CD4-positive, alpha-beta memory T cell (primary cell): ENCODE data around the gene NOS2. TPM values are rescaled to one million over a fixed set of nuclear protein-coding genes. Genes with fewer than 3 reads are reported as not detected.
"Not testable (repeated sequence)": the region's sequence is repeated elsewhere in the genome, so short reads cannot be mapped to it uniquely, and the experiment has no call there.

ENCODE experiments used
- CTCF ChIA-PET: fragments of 350-600 bp; sonication (Branson Sonifier 250); formaldehyde crosslinking; loops from one replicate; lab custom pipeline; 2021; ENCODE audit warnings: inconsistent platforms; ENCODE audit not compliant: partially characterized antibody; lab: Charles Lee
- POLR2A ChIA-PET: fragments of 350-600 bp; sonication (Branson Sonifier 250); formaldehyde crosslinking; loops from one replicate; lab custom pipeline; 2021; ENCODE audit not compliant: partially characterized antibody; lab: Charles Lee
- DNase-seq, 5 donors: peaks; one replicate each; pipeline versions ENCODE4 v3.0.0 to v3.0.0-alpha.2; 2020 to 2022; ENCODE audit warnings: mixed read lengths in 1 of 5
- H3K27ac ChIP-seq: one replicate; pipeline ENCODE4 v1.7.0; 2013; ENCODE audit warnings: low read depth, low read length
- H3K27me3 ChIP-seq: 2 replicates; pipeline ENCODE4 v1.7.0; 2013; ENCODE audit warnings: mild to moderate bottlenecking, low read length, moderate library complexity; ENCODE audit not compliant: insufficient read depth
- H3K36me3 ChIP-seq: 2 replicates; pipeline ENCODE4 v1.7.0; 2013; ENCODE audit warnings: mild to moderate bottlenecking, low read length, moderate library complexity; ENCODE audit not compliant: insufficient read depth
- H3K4me1 ChIP-seq: 2 replicates; pipeline ENCODE4 v1.7.0; 2013; ENCODE audit warnings: mild to moderate bottlenecking, low read length, moderate library complexity; ENCODE audit not compliant: insufficient read depth
- H3K4me3 ChIP-seq, 2 donors: one replicate each; pipeline ENCODE4 v1.7.0; 2013; ENCODE audit warnings: low read length in 2 of 2, mild to moderate bottlenecking in 1 of 2
- H3K9me3 ChIP-seq, 2 donors: one replicate each; pipeline ENCODE4 v1.7.0; 2013; ENCODE audit warnings: low read length in 2 of 2, control low read depth in 1 of 2; ENCODE audit not compliant: control insufficient read depth in 1 of 2
- H3K27ac Mint-ChIP-seq, 7 donors: one replicate each; pipeline ENCODE4 v1.8.0; 2020 to 2021; ENCODE audit warnings: mixed read lengths in 7 of 7, mild to moderate bottlenecking in 6 of 7, inconsistent platforms in 3 of 7, moderate library complexity in 3 of 7
- H3K27me3 Mint-ChIP-seq, 2 donors: one replicate each; pipeline ENCODE4 v1.8.0; 2020 to 2021; ENCODE audit warnings: mixed read lengths in 2 of 2
- H3K36me3 Mint-ChIP-seq, 2 donors: one replicate each; pipeline ENCODE4 v1.8.0; 2020 to 2021; ENCODE audit warnings: mixed read lengths in 2 of 2, inconsistent platforms in 1 of 2, mild to moderate bottlenecking in 1 of 2
- H3K4me1 Mint-ChIP-seq, 4 donors: one replicate each; pipeline ENCODE4 v1.8.0; 2020 to 2021; ENCODE audit warnings: mixed read lengths in 4 of 4, mild to moderate bottlenecking in 1 of 4
- H3K4me3 Mint-ChIP-seq, 8 donors: one replicate each; pipeline ENCODE4 v1.8.0; 2020 to 2021; ENCODE audit warnings: mixed read lengths in 8 of 8, mild to moderate bottlenecking in 7 of 8, moderate library complexity in 6 of 8, inconsistent platforms in 3 of 8
- H3K9me3 Mint-ChIP-seq, 8 donors: one replicate each; pipeline ENCODE4 v1.8.0; 2020 to 2021; ENCODE audit warnings: mixed read lengths in 8 of 8, mild to moderate bottlenecking in 5 of 8, inconsistent platforms in 3 of 8, moderate library complexity in 1 of 8
- intact Hi-C: fragments of 100-400 bp; cut with micrococcal nuclease; formaldehyde crosslinking; loops from one replicate; pipeline ENCODE4 v1.15.1; 2023
- polyA plus RNA-seq, 2 donors: library from polyadenylated mRNA; unstranded; fragments of 300-500 nt; fragmentation: Illumina TruSeq; gene quantifications; one replicate each; pipeline ENCODE4 v1.2.3, GENCODE V29; 2021
- total RNA-seq, 2 experiments: library from RNA; stranded (reverse); gene quantifications; one replicate each; pipeline ENCODE4 v1.2.3, GENCODE V29; 2021

The NOS2 gene
- total and polyA plus RNA-seq, 4 experiments from 2014 or later: 0.09 to 0.14 (median 0.11) TPM; not detected in 1

DNA sequence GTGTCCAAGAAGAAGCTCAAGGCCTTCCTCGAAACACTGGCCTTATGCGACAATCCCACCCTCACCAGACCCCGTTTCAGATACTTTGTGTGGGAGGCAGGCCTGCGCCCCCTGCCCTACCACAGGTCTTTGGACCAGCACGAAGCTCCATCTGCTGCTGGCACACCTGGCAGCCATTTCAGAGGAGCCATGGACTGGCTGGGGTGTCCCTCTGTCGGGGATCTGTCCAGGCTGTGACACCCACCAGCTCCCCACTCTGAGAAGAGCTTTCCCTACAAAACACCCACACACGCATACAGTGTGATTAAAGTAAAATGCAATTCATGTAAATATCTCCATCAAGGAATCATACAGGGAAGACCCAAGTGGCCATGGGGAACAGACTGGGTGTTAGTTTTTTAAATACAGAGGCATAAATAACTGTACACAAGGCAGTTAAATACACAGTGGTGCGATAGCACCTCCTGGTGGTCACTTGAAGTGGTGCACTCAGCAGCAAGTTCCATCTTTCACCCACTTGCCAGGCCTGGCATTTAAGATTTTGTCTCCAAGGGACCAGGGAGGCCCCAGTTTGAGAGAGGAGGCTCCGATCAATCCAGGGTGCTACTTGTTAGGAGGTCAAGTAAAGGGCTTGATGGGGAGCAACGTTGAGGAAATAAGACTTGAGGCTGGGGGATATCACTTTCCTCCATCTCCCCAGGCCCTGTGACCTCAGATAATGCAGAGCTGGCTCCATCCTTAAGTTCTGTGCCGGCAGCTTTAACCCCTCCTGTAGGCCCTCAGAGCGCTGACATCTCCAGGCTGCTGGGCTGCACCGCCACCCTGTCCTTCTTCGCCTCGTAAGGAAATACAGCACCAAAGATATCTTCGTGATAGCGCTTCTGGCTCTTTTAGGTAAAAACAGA is 43.6 kb downstream of the NOS2 start:
- intact Hi-C loops: loop anchor here (1.0 kb wide), 1 partner anchor 102 kb away; no protein-coding TSS in a partner anchor
- no peaks in the 10 kb centered on the region for H3K9me3 Mint-ChIP-seq
- Histone ChIP-seq H3K4me1 (no peaks in the 10 kb centered on the region), H3K27me3 (no peaks in the 10 kb centered on the region), H3K4me3 (no peak overlapping the region), H3K27ac (no peak overlapping the region), H3K36me3 (no peaks in the 10 kb centered on the region), H3K9me3 (no peaks in the 10 kb centered on the region)
- peaks cover 1 to 4% of the 10 kb centered on the region in 2 donors for H3K27me3 Mint-ChIP-seq
- peak in 4 of 5 donors; percentile 24 to 39 (median 32) for DNase-seq
- H3K36me3 Mint-ChIP-seq: no peaks in the 10 kb centered on the region
- no peak overlapping the region for H3K4me3 Mint-ChIP-seq
- peaks cover 0 to 3% (median 0%) of the 10 kb centered on the region in 4 donors for H3K4me1 Mint-ChIP-seq
- ChIA-PET POLR2A (no interaction called here), CTCF (interaction anchor here (0.6 to 2.3 kb wide), 18 partner anchors 8 to 154 kb away, joined by 3 to 13 read pairs (median 5); no protein-coding TSS in a partner anchor)
- H3K27ac Mint-ChIP-seq: no peak overlapping the region

DNA sequence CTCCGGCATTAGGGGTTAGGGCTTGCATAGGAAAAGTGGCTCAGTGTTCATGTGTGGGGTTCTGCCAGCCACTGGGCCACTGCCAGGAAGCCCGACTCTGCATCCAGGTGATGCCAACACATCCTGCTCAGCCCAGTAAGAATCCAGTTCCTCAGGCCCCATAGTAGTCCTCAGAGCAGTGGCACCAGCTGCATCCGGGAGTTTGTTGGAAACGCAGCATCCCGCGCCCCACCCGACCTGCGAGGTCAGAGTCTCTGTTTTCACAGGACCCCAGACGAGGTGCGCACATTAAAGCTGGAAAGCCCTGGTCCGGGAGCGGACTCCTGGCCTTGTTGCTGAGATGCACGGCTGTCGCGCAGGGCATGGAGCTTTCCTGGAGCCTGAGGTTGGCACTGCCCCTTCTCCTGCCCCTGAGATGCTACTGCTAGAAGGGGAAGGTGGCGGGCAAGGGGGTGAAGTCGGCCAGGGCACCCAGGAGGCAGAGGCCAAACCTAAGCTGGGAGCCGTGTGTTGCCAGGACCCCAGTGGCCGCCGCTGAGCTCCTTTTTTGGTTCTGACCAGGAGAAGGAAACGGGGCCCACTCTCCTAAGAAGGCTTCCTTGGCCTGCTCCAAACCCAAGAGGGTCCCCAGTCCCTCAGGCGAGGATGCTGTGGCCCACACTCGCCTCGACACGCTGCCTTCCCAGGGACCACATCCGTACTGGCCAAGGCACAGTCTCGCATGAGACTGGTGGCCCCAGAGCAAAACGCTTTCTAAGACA is 44.4 kb downstream of the NOS2 start:
- no peak overlapping the region for H3K4me3 Mint-ChIP-seq
- H3K4me1 ChIP-seq: no peaks in the 10 kb centered on the region
- no peaks in the 10 kb centered on the region for H3K9me3 ChIP-seq
- H3K27me3 Mint-ChIP-seq: peaks cover 1 to 4% of the 10 kb centered on the region in 2 donors
- ChIA-PET POLR2A (no interaction called here), CTCF (interaction anchor here (0.8 to 2.1 kb wide), 12 partner anchors 8 to 154 kb away, joined by 3 to 13 read pairs (median 6); no protein-coding TSS in a partner anchor)
- H3K4me3 ChIP-seq: no peak overlapping the region
- intact Hi-C loops: loop anchor here (1.0 kb wide), 1 partner anchor 102 kb away; no protein-coding TSS in a partner anchor
- no peaks in the 10 kb centered on the region for H3K9me3 Mint-ChIP-seq
- H3K27me3 ChIP-seq: no peaks in the 10 kb centered on the region
- H3K27ac Mint-ChIP-seq: no peak overlapping the region
- no peak for DNase-seq
- no peaks in the 10 kb centered on the region for H3K36me3 ChIP-seq
- H3K27ac ChIP-seq: no peak overlapping the region
- H3K4me1 Mint-ChIP-seq: peaks cover 0 to 3% (median 0%) of the 10 kb centered on the region in 4 donors
- H3K36me3 Mint-ChIP-seq: no peaks in the 10 kb centered on the region

DNA sequence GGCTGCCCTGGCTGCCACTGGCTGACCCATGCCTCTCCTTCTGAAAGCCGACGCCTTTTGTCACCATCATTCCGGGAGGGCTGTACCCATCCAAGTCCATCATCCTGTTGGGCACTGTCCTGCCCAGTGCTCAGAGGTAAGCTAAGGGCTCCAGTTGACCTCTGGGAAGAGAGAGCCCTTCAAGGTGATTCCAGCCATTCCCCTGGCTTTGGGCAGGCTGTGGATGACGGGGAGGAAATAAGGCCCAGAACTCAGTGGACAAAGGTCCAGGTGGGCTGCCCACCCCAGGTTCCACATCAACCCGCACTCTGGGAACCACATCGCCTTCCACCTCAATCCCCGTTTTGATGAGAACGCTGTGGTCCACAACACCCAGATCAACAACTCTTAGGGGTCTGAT is 45.8 kb downstream of the NOS2 start:
- Mint-ChIP-seq H3K36me3 (no peaks in the 10 kb centered on the region), H3K9me3 (no peaks in the 10 kb centered on the region), H3K4me3 (no peak overlapping the region), H3K4me1 (no peaks in the 10 kb centered on the region), H3K27me3 (peaks cover 0 to 4% of the 10 kb centered on the region in 2 donors), H3K27ac (no peak overlapping the region)
- POLR2A ChIA-PET: no interaction called here
- no peak overlapping the region for H3K27ac ChIP-seq
- no peak for DNase-seq
- intact Hi-C loops: no loop called here
- no peaks in the 10 kb centered on the region for H3K36me3 ChIP-seq
- H3K27me3 ChIP-seq: no peaks in the 10 kb centered on the region
- CTCF ChIA-PET: interaction anchor here (0.8 kb wide), 1 partner anchor 139 kb away, joined by 4 read pairs; the partner anchor contains the start of gene LYRM9
- H3K4me1 ChIP-seq: no peaks in the 10 kb centered on the region
- no peaks in the 10 kb centered on the region for H3K9me3 ChIP-seq
- no peak overlapping the region for H3K4me3 ChIP-seq

DNA sequence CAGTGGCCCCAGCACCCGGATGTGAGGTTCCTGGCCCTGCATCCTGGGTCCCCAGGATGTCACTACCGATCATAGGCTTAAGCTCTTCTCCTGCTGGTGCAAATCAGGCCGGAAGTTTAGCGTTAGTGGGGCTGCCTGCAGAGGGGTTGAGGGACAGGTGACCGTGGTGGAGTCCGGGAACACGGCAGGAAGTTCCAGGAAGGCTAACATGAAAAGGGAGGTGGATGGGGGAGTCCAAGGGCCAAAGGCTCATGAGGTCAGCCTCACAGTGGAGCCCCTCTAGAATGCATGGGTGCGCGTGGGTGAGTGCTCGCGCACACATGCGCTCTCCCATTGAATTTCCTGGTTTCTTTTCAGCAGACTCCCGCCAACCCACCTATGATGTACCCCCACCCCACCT is 46.6 kb downstream of the NOS2 start:
- H3K9me3 ChIP-seq, H3K4me1 ChIP-seq, H3K27ac ChIP-seq, intact Hi-C loops, H3K36me3 Mint-ChIP-seq, H3K4me1 Mint-ChIP-seq, H3K4me3 ChIP-seq, DNase-seq, H3K27me3 ChIP-seq, H3K27ac Mint-ChIP-seq, H3K9me3 Mint-ChIP-seq, H3K36me3 ChIP-seq, POLR2A ChIA-PET, H3K4me3 Mint-ChIP-seq, H3K27me3 Mint-ChIP-seq: not testable (repeated sequence)
- CTCF ChIA-PET: interaction anchor here (1.2 kb wide), 1 partner anchor 52 kb away, joined by 3 read pairs; no protein-coding TSS in a partner anchor

DNA sequence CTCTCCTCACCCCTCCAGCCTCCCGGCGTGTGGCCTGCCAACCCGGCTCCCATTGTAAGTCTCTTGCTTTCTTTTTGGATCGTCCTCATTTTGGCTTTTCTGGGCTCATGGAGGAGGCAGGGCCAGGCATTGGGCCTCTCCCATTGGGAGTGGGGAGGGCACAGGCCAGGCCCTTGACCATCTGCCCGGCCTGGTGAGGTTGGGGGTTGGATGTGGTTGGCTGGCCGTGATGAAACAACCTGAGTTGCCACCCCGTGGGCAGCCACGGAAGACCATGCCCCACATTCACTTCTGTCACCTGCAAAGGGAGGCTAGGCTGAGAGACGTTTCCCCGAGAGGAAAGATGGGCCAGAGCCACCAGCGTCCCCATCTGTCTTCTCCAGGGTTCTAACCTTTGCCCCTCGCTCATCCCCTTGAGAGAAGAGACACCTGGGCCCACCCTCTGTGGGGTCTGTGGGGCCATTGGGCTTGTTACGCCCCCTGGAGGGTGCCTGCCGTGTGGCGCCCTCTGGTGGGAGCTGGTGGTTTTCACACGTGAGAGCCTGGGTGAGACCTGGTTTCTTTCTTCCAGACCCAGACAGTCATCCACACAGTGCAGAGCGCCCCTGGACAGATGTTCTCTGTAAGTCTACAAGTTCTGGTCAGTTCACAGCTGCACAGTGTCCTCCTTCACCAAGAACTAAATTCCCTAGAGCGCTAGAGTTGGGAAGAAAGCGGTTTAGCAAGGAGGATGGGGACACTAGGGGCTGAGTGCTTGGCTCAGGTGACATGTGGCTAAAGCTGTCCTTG is 47.3 kb downstream of the NOS2 start:
- H3K4me1 ChIP-seq, H3K4me3 ChIP-seq, intact Hi-C loops, H3K27ac ChIP-seq, H3K36me3 Mint-ChIP-seq, H3K4me1 Mint-ChIP-seq, H3K27ac Mint-ChIP-seq, DNase-seq, H3K36me3 ChIP-seq, H3K27me3 ChIP-seq, POLR2A ChIA-PET, H3K9me3 Mint-ChIP-seq, H3K4me3 Mint-ChIP-seq, H3K9me3 ChIP-seq, H3K27me3 Mint-ChIP-seq: not testable (repeated sequence)
- CTCF ChIA-PET: interaction anchor here (1.2 kb wide), 1 partner anchor 53 kb away, joined by 3 read pairs; no protein-coding TSS in a partner anchor

DNA sequence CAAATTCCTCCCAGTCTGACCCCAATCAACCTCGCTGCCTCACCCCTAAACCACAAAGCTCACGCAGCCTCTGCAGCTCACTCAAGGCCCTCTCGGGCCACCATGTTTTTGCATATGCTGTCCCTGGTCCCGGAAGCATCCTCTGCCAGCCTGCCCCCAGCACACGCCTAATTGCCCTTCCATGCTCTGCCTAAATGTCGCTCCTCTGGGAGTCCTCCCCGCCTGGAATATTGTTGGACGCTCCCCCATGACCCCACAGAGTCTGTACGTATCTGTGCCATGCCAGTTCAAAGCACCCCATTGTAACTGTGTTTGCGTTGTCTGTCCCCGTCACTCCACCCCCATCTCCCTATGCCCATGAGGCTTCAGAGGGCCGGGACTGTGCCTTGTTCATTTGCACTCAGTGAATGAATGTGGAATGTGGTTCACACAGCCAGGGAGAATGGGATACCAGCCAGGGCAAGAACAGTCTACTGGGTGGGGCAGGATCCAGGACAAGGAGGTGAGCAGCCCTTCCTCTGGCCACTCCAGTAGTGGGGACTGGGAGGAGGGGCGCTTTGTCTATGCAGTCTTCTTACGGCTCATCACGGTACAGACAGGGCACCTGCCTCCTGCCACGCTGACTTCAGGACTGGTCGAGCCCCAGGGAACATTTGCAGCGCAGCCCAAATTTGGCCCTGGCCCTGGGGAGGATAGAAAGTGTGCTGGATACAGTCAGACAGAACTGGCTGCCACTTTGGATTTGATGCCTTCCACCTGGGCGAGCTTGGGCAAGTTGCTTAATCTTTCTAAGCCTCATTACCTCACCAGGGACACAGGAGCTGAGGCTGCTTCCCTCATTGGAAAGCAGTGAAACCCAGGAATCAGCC is 48.5 kb downstream of the NOS2 start:
- no peaks in the 10 kb centered on the region for H3K4me1 Mint-ChIP-seq
- no peak overlapping the region for H3K4me3 ChIP-seq
- H3K27me3 ChIP-seq: no peaks in the 10 kb centered on the region
- H3K27ac Mint-ChIP-seq: no peak overlapping the region
- no peaks in the 10 kb centered on the region for H3K4me1 ChIP-seq
- no peaks in the 10 kb centered on the region for H3K36me3 Mint-ChIP-seq
- H3K27ac ChIP-seq: no peak overlapping the region
- CTCF ChIA-PET: no interaction called here
- H3K9me3 Mint-ChIP-seq: no peaks in the 10 kb centered on the region
- no peaks in the 10 kb centered on the region for H3K9me3 ChIP-seq
- POLR2A ChIA-PET: no interaction called here
- peaks cover 0 to 1% of the 10 kb centered on the region in 2 donors for H3K27me3 Mint-ChIP-seq
- H3K36me3 ChIP-seq: no peaks in the 10 kb centered on the region
- intact Hi-C loops: no loop called here
- H3K4me3 Mint-ChIP-seq: no peak overlapping the region
- no peak for DNase-seq
